Measurements from ENCODE around the gene CCDC190.
"Not testable (repeated sequence)": the region's sequence is repeated elsewhere in the genome, so short reads cannot be mapped to it uniquely, and the experiment has no call there.

The CCDC190 gene

DNA sequence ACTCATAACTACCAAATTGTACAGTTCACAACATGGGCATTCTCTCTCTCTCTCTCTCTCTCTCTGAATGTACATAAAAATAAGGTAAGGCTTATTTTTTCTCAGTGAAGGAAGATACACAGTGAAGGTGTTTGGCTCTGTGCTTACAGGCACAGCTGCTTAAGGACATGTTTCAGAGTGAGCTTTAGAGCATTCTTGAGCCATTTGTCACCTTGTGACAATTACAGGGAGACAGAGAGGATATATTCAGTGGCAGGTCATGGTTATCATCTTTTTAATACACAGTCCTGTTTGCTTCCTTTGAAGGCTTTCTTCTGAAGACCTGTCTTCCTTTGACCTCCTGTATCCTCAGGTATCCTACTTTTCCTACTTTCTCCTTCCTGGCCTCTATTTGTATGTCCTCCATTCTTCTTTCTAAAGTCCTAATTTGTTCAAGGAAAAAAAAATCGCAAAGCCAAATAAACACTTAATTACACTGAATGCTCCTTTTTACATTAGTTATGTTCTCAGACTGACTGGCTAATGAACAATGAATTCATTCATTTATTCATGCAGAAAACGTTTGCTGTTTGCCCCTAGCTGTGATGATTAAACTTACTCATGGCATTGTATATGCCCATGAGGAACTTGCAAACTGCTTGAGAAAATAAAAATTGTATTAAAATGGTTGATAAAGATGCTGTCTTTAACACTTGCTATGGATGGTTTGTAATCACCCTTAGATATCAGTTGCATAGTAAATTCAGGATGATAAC lies 37.0 kb downstream of the CCDC190 start:
- no peak for DNase-seq

DNA sequence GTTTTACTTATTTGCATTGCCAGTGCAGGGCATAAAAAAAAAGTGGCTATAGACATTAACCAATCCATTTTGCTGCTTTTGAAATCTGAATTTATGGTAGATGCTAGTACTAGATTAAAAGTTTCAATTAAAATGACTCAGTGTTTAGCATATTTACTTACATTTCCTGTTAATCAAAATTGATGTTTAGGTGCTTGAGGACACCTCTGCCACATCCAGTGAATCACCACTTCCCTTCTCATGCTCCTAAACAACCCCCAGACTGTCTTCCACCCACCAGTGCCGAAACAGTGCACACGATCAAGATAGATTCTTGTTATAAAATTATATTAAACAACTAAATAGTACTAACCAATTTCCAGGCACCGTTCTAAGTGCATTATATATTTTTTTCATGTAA lies 37.7 kb downstream of the CCDC190 start:
- no peak for DNase-seq

DNA sequence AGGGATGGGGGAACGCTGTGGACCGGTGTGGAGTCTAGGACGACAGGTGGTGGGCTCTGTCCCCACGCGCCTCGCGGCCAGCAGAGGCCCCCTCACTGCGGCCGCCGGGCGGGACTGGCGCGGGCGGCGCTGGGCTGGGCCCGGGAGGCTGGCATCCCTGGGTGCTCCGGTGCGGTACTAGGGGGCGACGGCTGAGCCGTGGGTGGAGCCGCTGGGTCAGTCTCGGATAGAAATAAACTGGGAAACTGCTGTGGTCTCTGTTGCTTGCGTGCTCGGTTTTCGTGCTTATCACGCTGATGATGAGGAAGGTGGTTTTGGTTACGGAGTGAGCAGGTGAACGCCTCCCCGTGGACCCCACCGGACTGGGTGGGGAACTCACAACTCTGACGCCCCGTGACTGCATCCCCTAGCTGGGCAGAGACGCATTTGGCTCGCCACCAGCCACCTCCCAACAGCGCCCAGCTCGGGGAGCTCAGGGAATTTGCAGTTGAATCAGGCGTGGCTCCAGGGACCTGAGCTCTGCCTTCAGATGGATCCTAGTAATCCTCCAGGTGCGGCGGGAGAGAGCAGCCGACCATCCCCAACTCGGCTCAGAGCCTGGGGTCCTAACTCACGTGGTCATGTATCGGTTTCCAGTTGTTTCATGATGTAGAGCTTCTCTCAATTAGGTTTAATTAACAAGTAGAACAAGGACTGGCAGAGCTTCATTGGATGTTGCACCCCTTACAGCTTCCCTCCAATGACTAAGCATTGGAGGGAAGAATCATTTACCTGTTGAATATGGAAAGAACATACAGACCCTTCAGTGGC lies 38.4 kb downstream of the CCDC190 start:
- DNase-seq = peak in 1 of 2 experiments; percentile 26

DNA sequence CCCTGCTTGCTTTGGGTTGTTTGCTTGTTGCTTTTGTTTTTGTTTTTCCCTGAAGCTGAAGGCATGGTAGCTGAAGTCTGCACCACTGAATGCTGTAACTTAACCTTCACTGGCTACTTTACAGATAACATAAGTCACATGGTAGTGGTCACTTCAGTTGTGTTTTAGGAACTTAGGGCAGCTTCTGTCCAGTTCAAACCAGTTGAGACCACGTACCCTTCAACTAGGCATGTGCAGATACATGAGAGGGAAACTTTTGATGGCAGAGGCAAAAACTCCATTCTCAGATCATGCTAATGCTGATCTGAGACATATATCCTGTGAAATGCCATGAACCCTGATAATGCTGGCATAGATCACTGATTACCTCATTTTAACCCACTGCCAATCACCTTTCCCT lies 42.3 kb downstream of the CCDC190 start:
- not testable (repeated sequence) for DNase-seq

DNA sequence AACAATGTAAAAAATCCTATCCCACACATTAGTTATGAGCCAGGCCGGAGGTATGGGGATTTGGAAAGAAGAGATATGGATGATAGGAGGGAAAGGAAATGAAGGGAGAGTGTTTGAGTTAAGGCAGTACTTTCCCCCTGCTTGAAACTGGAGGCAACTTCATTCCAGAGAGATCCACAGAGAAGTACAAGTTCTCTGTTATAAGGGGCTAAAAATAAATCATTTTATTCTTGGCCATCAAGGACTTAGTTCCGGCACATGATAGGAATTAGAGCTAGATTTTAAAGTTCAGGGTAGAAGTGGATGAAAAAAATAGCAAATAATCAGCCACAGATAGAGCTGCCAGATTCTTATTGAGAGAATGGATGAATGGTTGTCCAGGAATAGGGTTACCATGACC lies 42.8 kb downstream of the CCDC190 start:
- DNase-seq = not testable (repeated sequence)

DNA sequence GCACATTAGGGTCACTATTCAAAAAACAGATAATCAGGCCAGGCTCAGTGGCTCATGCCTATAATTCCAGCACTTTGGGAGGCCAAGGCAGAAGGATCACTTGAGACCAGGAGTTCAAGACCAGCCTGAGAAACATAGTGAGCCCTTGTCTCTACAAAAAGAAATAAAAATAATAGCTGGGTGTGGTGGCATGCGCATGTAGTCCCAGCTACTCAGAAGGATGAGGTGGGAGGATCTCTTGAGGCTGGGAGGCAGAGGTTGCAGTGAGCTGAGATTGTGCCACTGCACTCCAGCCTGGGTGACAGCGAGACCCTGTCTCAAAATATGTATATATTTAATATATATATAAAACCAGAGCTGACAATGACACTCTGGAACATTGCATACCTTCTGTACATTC lies 48.6 kb downstream of the CCDC190 start:
- not testable (repeated sequence) for DNase-seq

DNA sequence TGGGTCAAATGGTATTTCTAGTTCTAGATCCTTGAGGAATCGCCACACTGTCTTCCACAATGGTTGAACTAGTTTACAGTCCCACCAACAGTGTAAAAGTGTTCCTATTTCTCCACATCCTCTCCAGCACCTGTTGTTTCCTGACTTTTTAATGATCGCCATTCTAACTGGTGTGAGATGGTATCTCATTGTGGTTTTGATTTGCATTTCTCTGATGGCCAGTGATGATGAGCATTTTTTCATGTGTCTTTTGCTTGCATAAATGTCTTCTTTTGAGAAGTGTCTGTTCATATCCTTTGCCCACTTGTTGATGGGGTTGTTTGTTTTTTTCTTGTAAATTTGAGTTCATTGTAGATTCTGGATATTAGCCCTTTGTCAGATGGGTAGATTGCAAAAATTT lies 53.5 kb downstream of the CCDC190 start:
- not testable (repeated sequence) for DNase-seq

Data from activated T-cell treated with anti-CD3 and anti-CD28 coated beads, Interleukin-2, amount 50 U/mL, for 48 hours (primary cell).